K562 (cell line): ENCODE results near the gene ILK. TPM values are rescaled to one million over a fixed set of nuclear protein-coding genes. Genes with fewer than 3 reads are reported as not detected.

ENCODE experiments used
- BRD9 ChIP-seq: fragments of 450-650 bp; IDR thresholded peaks from 2 replicates; pipeline ENCODE4 v1.6.1; 2018; ENCODE audit warnings: low read depth; ENCODE audit not compliant: partially characterized antibody
- ETV6 ChIP-seq, 3 experiments: fragments of 150-350 bp in 1 of 3; sonication (generic) in 1 of 3; formaldehyde crosslinking in 1 of 3; IDR thresholded peaks; 2 replicates each; pipeline versions ENCODE4 v1.6.1 to v1.8.0; 2014 to 2022; ENCODE audit warnings: borderline replicate concordance in 2 of 3, low read depth in 2 of 3, antibody characterized with exemption in 1 of 3, low read length in 1 of 3, mild to moderate bottlenecking in 1 of 3, missing genetic modification reagents in 1 of 3
- KDM2B ChIP-seq: fragments of 250-450 bp; sonication (Bioruptor Pico); IDR thresholded peaks from 2 replicates; pipeline ENCODE4 v1.8.0; 2021; ENCODE audit warnings: mild to moderate bottlenecking, moderate library complexity
- NCOA6 ChIP-seq: fragments of 450-650 bp; IDR thresholded peaks from 2 replicates; pipeline ENCODE4 v1.6.1; 2017; ENCODE audit warnings: mild to moderate bottlenecking
- PTRF ChIP-seq: fragments of 450-650 bp; IDR thresholded peaks from 2 replicates; pipeline ENCODE4 v1.6.1; 2016; ENCODE audit warnings: mild to moderate bottlenecking, missing genetic modification characterization, missing compliant biosample characterization
- SAFB ChIP-seq: fragments of 200-400 bp; formaldehyde crosslinking; IDR thresholded peaks from 2 replicates; pipeline ENCODE4 v1.6.1; 2017; ENCODE audit warnings: low read depth, low read length, borderline replicate concordance
- SRSF3 ChIP-seq: fragments of 200-400 bp; formaldehyde crosslinking; IDR thresholded peaks from 2 replicates; pipeline ENCODE4 v1.6.1; 2016; ENCODE audit warnings: mild to moderate bottlenecking, low read length, moderate library complexity; ENCODE audit not compliant: insufficient read depth
- SRSF9 ChIP-seq: fragments of 200-400 bp; formaldehyde crosslinking; IDR thresholded peaks from 2 replicates; pipeline ENCODE4 v1.6.1; 2017; ENCODE audit warnings: low read depth, low read length, borderline replicate concordance
- TEAD4 ChIP-seq, 2 experiments: sonication (generic) in 1 of 2; formaldehyde crosslinking in 1 of 2; IDR thresholded peaks; 2 replicates each; pipeline versions ENCODE4 v1.6.1 to v1.8.0; 2012 to 2022; ENCODE audit warnings: borderline replicate concordance in 1 of 2, inconsistent platforms in 1 of 2, low read length in 1 of 2, mild to moderate bottlenecking in 1 of 2, missing genetic modification reagents in 1 of 2
- polyA plus RNA-seq, 8 experiments: library from polyadenylated mRNA; depleted of rRNA in 4 of 8; stranded (reverse) in 5 of 8; unstranded in 3 of 8; fragments of >200 nt; fragmentation: Nextera tagmentation in 2 of 8; fragmentation: Illumina TruSeq in 1 of 8; extraction: Ambion mirVana in 2 of 8; extraction: Trizol in 1 of 8; gene quantifications; 2 replicates each; pipeline versions ENCODE4 v1.2.1 to v1.2.3, GENCODE V29; 2011 to 2014; ENCODE audit warnings: inconsistent platforms in 1 of 8, missing spikeins in 1 of 8
- total RNA-seq, 7 experiments: library from RNA; depleted of rRNA in 6 of 7; stranded (reverse); fragments of >200 nt in 6 of 7; fragmentation: Illumina TruSeq in 2 of 7; extraction: Trizol in 2 of 7; gene quantifications; 2 replicates each; pipeline versions ENCODE4 v1.2.1 to v1.2.3, GENCODE V29; 2011 to 2021; ENCODE audit warnings: low replicate concordance in 1 of 7
- TF ChIP-seq, protein P1 (sequence below): fragments of 450-650 bp; IDR thresholded peaks from 2 replicates; pipeline ENCODE4 v1.6.1; 2016
- TF ChIP-seq, protein P2 (sequence below): fragments of 450-650 bp; formaldehyde crosslinking; IDR thresholded peaks from 2 replicates; pipeline ENCODE4 v1.4.0; 2022; ENCODE audit warnings: missing genetic modification characterization
- TF ChIP-seq, protein P3 (sequence below): sonication (generic); formaldehyde crosslinking; IDR thresholded peaks from 2 replicates; pipeline ENCODE4 v1.8.0; 2022; ENCODE audit warnings: mild to moderate bottlenecking, missing genetic modification reagents
- TF ChIP-seq, protein P4 (sequence below): fragments of 250-450 bp; sonication (Bioruptor Pico); IDR thresholded peaks from 2 replicates; pipeline ENCODE4 v1.5.0; 2022; ENCODE audit warnings: mild to moderate bottlenecking
- TF ChIP-seq, protein P5 (sequence below), 2 experiments: fragments of 450-650 bp in 1 of 2; sonication (generic) in 1 of 2; formaldehyde crosslinking; conservative IDR thresholded peaks; 2 replicates each; pipeline versions ENCODE4 v1.4.0 to v1.8.1; 2020 to 2022; ENCODE audit warnings: mild to moderate bottlenecking in 1 of 2, missing genetic modification reagents in 1 of 2

Gene ILK
- total and polyA plus RNA-seq, 9 of the 15 experiments (the other 6 are each of a cell fraction or from before 2014, with no cell fraction given), result 43.3 to 95.9 (median 58.9) TPM

DNA sequence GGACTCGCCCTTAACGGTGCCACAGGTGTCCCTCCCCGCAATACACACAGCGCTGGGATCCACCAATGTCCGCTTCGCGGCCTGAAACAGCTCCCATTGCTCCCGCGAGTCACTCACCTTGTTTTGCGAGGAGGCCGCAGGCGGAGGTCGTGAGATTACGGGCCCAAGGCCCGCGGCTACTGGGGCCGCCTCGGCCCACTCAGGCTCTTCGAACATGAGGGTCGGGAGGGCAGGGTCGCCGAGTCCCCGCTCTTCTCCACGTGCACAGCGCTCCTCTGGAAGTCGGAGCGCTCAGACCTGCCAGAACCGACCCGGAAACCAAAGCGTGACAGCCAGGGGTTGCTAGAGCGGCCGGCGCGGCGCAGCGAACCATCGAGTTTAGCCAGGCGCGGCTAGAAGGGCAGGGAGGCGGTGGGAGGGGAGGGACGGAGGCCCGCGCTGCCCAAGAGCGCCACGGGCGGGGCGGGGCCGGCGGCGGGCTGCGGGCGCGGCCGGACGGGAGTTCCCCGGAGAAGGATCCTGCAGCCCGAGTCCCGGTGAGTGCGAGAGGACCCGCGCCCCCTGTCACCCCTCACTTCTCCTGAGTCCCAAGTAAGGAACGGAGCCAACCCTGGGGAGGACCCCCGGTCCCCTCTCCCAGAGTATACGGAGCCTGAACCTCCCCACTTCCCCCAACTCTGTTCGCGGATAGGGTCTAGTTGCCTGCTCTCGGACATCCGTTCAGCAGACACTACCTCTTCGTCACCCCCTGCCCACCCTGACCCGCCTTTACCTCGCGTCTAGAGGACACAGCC is at the start of gene ILK, which contains the start of gene RRP8 (continued):
- TF ChIP-seq, protein P1, sequence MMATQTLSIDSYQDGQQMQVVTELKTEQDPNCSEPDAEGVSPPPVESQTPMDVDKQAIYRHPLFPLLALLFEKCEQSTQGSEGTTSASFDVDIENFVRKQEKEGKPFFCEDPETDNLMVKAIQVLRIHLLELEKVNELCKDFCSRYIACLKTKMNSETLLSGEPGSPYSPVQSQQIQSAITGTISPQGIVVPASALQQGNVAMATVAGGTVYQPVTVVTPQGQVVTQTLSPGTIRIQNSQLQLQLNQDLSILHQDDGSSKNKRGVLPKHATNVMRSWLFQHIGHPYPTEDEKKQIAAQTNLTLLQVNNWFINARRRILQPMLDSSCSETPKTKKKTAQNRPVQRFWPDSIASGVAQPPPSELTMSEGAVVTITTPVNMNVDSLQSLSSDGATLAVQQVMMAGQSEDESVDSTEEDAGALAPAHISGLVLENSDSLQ, result peak; percentile 56
- TF ChIP-seq ETV6 (IDR thresholded peaks at IDR 0.05; ENCODE audit: borderline replicate concordance in 1 of 2, low read depth in 2 of 2, low read length in 1 of 2), result no peak
- peak; percentile 64; the same call in 1 of the 2 replicates for TF ChIP-seq ETV6 (CRISPR knock-in tag; IDR thresholded peaks at IDR 0.05; ENCODE audit: borderline replicate concordance)
- TF ChIP-seq SAFB, result 0 out of 2 replicates have a peak, but pooled peaks have one; percentile 26
- TF ChIP-seq NCOA6, result no peak
- no peak for TF ChIP-seq SRSF3
- TF ChIP-seq SRSF9, result no peak
- TF ChIP-seq, protein P2, sequence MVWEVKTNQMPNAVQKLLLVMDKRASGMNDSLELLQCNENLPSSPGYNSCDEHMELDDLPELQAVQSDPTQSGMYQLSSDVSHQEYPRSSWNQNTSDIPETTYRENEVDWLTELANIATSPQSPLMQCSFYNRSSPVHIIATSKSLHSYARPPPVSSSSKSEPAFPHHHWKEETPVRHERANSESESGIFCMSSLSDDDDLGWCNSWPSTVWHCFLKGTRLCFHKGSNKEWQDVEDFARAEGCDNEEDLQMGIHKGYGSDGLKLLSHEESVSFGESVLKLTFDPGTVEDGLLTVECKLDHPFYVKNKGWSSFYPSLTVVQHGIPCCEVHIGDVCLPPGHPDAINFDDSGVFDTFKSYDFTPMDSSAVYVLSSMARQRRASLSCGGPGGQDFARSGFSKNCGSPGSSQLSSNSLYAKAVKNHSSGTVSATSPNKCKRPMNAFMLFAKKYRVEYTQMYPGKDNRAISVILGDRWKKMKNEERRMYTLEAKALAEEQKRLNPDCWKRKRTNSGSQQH (CRISPR knock-in tag), result no peak
- TF ChIP-seq TEAD4 (IDR thresholded peaks at IDR 0.05; ENCODE audit: low read length), result no peak; the same call in 1 of the 2 replicates
- TF ChIP-seq TEAD4 (CRISPR knock-in tag; IDR thresholded peaks at IDR 0.05; ENCODE audit: borderline replicate concordance), result no peak
- TF ChIP-seq PTRF, result no peak
- TF ChIP-seq, protein P3, sequence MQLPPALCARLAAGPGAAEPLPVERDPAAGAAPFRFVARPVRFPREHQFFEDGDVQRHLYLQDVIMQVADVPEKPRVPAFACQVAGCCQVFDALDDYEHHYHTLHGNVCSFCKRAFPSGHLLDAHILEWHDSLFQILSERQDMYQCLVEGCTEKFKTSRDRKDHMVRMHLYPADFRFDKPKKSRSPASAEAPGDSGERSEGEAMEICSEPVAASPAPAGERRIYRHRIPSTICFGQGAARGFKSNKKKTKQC (CRISPR knock-in tag), result peak; percentile 46
- peak; percentile 85; the same call in 1 of the 2 replicates for TF ChIP-seq KDM2B (CRISPR knock-in tag)
- no peak for TF ChIP-seq BRD9
- TF ChIP-seq, protein P4, sequence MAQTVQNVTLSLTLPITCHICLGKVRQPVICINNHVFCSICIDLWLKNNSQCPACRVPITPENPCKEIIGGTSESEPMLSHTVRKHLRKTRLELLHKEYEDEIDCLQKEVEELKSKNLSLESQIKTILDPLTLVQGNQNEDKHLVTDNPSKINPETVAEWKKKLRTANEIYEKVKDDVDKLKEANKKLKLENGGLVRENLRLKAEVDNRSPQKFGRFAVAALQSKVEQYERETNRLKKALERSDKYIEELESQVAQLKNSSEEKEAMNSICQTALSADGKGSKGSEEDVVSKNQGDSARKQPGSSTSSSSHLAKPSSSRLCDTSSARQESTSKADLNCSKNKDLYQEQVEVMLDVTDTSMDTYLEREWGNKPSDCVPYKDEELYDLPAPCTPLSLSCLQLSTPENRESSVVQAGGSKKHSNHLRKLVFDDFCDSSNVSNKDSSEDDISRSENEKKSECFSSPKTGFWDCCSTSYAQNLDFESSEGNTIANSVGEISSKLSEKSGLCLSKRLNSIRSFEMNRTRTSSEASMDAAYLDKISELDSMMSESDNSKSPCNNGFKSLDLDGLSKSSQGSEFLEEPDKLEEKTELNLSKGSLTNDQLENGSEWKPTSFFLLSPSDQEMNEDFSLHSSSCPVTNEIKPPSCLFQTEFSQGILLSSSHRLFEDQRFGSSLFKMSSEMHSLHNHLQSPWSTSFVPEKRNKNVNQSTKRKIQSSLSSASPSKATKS, result no peak
- TF ChIP-seq, protein P5, sequence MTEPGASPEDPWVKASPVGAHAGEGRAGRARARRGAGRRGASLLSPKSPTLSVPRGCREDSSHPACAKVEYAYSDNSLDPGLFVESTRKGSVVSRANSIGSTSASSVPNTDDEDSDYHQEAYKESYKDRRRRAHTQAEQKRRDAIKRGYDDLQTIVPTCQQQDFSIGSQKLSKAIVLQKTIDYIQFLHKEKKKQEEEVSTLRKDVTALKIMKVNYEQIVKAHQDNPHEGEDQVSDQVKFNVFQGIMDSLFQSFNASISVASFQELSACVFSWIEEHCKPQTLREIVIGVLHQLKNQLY (CRISPR knock-in tag; conservative IDR thresholded peaks at IDR 0.05), result no peak
